Measurements from ENCODE around the gene HELT. TPM values are rescaled to one million over a fixed set of nuclear protein-coding genes. Genes with fewer than 3 reads are reported as not detected.
"Not testable (repeated sequence)": the region's sequence is repeated elsewhere in the genome, so short reads cannot be mapped to it uniquely, and the experiment has no call there.

The HELT gene, protein sequence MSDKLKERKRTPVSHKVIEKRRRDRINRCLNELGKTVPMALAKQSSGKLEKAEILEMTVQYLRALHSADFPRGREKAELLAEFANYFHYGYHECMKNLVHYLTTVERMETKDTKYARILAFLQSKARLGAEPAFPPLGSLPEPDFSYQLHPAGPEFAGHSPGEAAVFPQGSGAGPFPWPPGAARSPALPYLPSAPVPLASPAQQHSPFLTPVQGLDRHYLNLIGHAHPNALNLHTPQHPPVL
- total RNA-seq (not detected), polyA plus RNA-seq (not detected)
- long read RNA-seq, donor 1 = 0 reads
- long read RNA-seq, donor 2 = 0 reads
- long read RNA-seq, donor 3 = 0 reads

DNA sequence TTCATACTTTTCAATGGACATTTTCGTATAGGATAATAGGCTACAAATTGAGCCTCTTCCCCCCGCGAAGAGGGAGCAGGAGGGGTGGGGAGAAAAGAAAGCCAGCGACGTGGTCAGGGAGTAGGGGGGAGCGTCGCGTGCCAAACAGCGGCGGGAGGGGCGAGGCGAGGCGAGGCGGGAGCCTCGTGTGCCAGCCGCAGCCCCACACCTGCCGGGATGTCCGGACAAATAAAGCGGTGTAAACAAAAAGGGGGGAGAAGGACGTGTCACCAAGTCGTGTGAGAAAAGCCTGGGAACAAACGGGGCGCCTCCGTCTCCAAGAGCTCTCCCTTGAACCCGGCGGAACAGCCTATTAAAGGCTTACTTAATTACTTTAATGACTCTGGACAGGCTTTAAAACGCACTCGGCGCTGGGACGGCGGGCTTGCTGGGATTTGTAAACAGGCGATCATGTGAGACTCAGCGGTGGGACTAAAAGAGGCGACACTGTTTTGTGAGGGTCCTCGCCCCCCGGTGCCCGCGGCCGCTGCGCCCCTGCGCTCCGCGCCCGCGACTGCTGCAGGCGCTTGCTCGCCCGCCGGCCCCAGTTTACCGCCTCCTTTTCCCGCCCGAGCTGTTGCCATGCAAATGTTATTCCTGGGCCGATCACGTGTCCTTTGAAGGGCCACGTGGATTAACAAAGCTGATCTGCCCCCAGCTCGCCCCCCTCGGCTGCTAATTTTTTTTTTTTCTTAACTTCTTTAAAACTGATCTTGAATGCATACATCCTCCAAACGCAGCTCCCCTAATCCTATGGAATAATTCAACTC is at the start of gene HELT:
TSS of gene HELT (plus strand) at position 527 of the 809 bp plus-strand sequence. CDS start 439 bp downstream, outside the sequence.
- 1% methylated on average over 58 of the region's 58 CpGs for WGBS, 3 donors
- Histone ChIP-seq H3K27ac (no peak within 1 kb of the TSS), H3K27me3 (no peaks in the 10 kb centered on the region), H3K36me3 (no peaks in the 10 kb centered on the region), H3K9me3 (no peaks in the 10 kb centered on the region), H3K4me1 (ENCODE audit: insufficient read depth) (peaks cover 3% of the 10 kb centered on the region), H3K4me3 (no peak within 1 kb of the TSS)
- TF ChIP-seq POLR2A (IDR thresholded peaks at IDR 0.05) (no peak), EP300 (IDR thresholded peaks at IDR 0.05) (no peak)
- TF ChIP-seq, protein P1, sequence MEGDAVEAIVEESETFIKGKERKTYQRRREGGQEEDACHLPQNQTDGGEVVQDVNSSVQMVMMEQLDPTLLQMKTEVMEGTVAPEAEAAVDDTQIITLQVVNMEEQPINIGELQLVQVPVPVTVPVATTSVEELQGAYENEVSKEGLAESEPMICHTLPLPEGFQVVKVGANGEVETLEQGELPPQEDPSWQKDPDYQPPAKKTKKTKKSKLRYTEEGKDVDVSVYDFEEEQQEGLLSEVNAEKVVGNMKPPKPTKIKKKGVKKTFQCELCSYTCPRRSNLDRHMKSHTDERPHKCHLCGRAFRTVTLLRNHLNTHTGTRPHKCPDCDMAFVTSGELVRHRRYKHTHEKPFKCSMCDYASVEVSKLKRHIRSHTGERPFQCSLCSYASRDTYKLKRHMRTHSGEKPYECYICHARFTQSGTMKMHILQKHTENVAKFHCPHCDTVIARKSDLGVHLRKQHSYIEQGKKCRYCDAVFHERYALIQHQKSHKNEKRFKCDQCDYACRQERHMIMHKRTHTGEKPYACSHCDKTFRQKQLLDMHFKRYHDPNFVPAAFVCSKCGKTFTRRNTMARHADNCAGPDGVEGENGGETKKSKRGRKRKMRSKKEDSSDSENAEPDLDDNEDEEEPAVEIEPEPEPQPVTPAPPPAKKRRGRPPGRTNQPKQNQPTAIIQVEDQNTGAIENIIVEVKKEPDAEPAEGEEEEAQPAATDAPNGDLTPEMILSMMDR (IDR thresholded peaks at IDR 0.05) = no peak
- intact Hi-C loops (cut with DNase I) = no loop called here
- no peak for DNase-seq

DNA sequence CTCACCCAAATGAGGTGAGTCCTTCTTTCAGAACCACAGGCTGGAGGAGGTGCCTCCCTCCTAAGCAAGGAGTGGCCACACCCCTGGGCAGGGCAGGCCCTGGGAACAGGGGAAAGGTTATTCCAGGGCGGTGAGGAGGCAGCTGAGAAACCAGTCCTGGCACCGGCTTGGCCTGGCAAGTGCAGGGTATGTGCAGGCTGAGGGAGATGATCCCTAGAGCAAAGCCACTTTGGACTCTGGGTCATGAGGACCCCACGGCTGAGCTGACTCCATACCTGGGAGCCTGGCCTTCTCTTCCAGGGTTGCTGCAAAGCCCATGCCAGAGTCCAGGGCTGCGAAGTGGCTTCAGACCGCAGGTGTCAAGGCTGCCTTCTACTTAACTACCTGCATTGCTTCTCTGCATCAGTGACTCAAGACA is 49.5 kb upstream of the HELT start:
- no peak overlapping the region for H3K4me3 ChIP-seq
- no peaks in the 10 kb centered on the region for H3K9me3 ChIP-seq
- no peak overlapping the region for H3K27ac ChIP-seq
- no peak for DNase-seq
- intact Hi-C loops (cut with DNase I) = no loop called here
- WGBS, 3 donors = 79 to 86% (median 84%) methylated on average over 5 of the region's 5 CpGs
- H3K27me3 ChIP-seq = no peaks in the 10 kb centered on the region
- H3K4me1 ChIP-seq (ENCODE audit: insufficient read depth) = no peaks in the 10 kb centered on the region
- no peaks in the 10 kb centered on the region for H3K36me3 ChIP-seq
- TF ChIP-seq EP300 (IDR thresholded peaks at IDR 0.05) (no peak), POLR2A (IDR thresholded peaks at IDR 0.05) (no peak)
- TF ChIP-seq, protein P1 (IDR thresholded peaks at IDR 0.05) = no peak

DNA sequence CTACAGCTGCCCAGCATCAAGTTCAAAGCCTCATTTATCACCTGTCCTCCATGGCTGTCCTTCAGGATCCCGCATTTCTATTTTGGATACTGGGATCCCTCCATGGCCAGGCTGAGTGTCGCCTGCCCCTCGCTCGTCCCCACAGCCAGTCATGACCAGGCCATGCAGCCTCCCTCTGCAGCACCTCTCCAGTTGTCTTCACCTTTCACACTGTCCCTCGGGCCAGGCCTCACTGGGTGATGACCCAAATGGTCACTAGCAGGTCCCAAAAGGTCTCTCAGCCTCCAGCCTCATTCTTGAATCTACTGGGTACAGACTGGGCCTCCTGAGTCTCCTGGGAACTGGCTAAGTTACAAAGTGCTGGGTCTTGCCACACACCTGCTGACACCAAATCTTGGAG is 48.7 kb upstream of the HELT start:
- Histone ChIP-seq H3K4me1 (ENCODE audit: insufficient read depth) (no peaks in the 10 kb centered on the region), H3K4me3 (no peak overlapping the region), H3K9me3 (no peaks in the 10 kb centered on the region), H3K36me3 (no peaks in the 10 kb centered on the region), H3K27me3 (no peaks in the 10 kb centered on the region), H3K27ac (no peak overlapping the region)
- DNase-seq = no peak
- 86 to 93% (median 91%) methylated on average over 5 of the region's 5 CpGs for WGBS, 3 donors
- intact Hi-C loops (cut with DNase I) = no loop called here
- TF ChIP-seq, protein P1 (IDR thresholded peaks at IDR 0.05) = no peak
- TF ChIP-seq EP300 (IDR thresholded peaks at IDR 0.05) = no peak
- no peak for TF ChIP-seq POLR2A (IDR thresholded peaks at IDR 0.05)

DNA sequence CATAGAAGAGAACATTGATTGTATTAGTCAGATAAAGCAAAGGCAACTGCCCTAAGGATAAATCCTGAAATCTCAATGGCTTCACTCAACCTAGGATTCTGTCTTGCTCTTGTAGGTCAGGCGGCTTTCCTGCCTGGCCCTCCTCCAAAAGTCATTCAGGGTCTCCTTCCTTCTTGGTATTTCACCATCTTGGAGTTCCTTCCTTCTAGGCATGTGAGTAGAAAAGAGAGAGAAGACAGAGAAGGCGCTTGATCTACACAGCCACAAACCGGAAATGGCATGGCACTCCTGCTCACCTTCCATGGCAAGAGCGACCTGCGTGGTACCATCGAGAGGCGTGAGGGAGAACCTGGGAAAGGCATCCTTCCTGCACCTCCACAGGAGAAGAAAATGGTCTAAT is 45.3 kb upstream of the HELT start:
- WGBS, 3 donors = 92 to 94% (median 93%) methylated on average over 7 of the region's 7 CpGs
- H3K27ac ChIP-seq = no peak overlapping the region
- DNase-seq = no peak
- no peaks in the 10 kb centered on the region for H3K4me1 ChIP-seq (ENCODE audit: insufficient read depth)
- no peak overlapping the region for H3K4me3 ChIP-seq
- intact Hi-C loops (cut with DNase I) = no loop called here
- H3K9me3 ChIP-seq = no peaks in the 10 kb centered on the region
- H3K27me3 ChIP-seq = no peaks in the 10 kb centered on the region
- no peak for TF ChIP-seq EP300 (IDR thresholded peaks at IDR 0.05)
- no peak for TF ChIP-seq POLR2A (IDR thresholded peaks at IDR 0.05)
- TF ChIP-seq, protein P1 (IDR thresholded peaks at IDR 0.05) = no peak
- no peaks in the 10 kb centered on the region for H3K36me3 ChIP-seq

DNA sequence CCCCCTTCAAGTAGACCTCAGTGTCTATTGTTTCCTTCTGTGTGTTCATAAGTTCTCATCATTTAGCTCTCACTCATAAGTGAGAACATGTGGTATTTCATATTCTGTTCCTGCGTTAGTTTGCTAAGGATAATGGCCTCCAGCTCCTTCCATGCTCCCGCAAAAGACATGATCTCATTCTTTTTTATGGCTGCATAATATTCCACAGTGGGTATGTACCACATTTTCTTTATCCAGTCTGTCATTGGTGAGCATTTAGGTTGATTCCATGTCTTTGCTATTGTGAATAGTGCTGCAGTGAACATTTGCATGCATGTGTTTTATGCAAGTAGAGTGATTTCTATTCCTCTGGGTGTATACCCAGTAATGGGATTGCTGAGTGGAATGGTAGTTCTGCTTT is 41.9 kb upstream of the HELT start:
- H3K4me3 ChIP-seq; intact Hi-C loops (cut with DNase I); H3K4me1 ChIP-seq (ENCODE audit: insufficient read depth); DNase-seq; H3K9me3 ChIP-seq; H3K27me3 ChIP-seq; H3K27ac ChIP-seq; H3K36me3 ChIP-seq: not testable (repeated sequence)
- WGBS, 3 donors = 94 to 99% (median 97%) methylated on average over 2 of the region's 2 CpGs

All from ovary (tissue), 10 donors.